GM21367 (cell line): ENCODE measurements around the gene OR10K2.

ENCODE experiments used
- ATAC-seq: cut with Tn5 transposase; IDR thresholded peaks from one replicate; pipeline ENCODE4 v1.9.1; 2021; ENCODE audit not compliant: unreplicated experiment

The OR10K2 gene

GRCh38 chr1:158371188-158371953, 54.7 kb downstream of the OR10K2 start:
- ATAC-seq = peak; percentile 84
